SK-N-MC (cell line): ENCODE measurements around the gene FCGBP.
"Not testable (repeated sequence)": the region's sequence is repeated elsewhere in the genome, so short reads cannot be mapped to it uniquely, and the experiment has no call there.

Experiments
- EZH2 ChIP-seq: fragments of 200-600 bp; sonication (generic); IDR thresholded peaks from one replicate; pipeline ENCODE4 v1.6.1; 2017; ENCODE audit warnings: antibody characterized with exemption
- FOXP2 ChIP-seq: optimal IDR thresholded peaks from 2 replicates; pipeline ENCODE3; 2011; ENCODE audit warnings: mild to moderate bottlenecking, moderate library complexity; ENCODE audit not compliant: insufficient read depth; ENCODE audit errors: extremely low read length, control extremely low read depth
- POLR2AphosphoS5 ChIP-seq: IDR thresholded peaks from 2 replicates; pipeline ENCODE4 v1.6.1; 2012; ENCODE audit warnings: mild to moderate bottlenecking, low read depth, low read length, borderline replicate concordance

DNA sequence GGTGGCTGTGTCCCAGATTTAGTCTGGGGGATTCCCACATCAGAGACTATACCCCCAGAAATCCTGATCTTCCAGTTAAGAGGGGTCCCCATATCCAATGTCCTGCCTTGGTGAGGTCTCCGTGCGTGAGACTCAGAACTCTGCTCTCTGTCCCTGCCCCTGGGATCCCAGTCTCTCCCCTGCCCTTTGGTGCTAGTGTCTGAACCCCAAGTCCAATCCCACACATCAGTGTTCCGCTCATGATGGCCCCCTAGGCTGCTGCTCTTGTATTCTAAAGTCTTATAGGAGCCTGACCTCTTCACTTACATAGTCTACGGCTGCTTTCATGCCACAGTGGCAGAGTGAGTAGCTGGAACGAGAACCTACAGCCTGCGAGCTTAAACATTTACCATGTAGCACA lies 35.6 kb downstream of the FCGBP start:
- TF ChIP-seq POLR2AphosphoS5, EZH2, FOXP2: not testable (repeated sequence)
